ACC112 (cell line): ENCODE measurements around the gene FRMD4B.

Source experiments
- H2AFZ ChIP-seq: fragments of 200-600 bp; sonication (generic); one replicate; pipeline ENCODE4 v1.6.0; 2017; ENCODE audit warnings: antibody characterized with exemption, low read length; ENCODE audit not compliant: unreplicated experiment
- H3K27ac ChIP-seq: fragments of 200-600 bp; sonication (generic); 2 replicates; pipeline ENCODE4 v1.5.1; 2014; ENCODE audit warnings: low read depth, mild to moderate bottlenecking, antibody characterized with exemption, low read length, moderate library complexity
- H3K27me3 ChIP-seq: fragments of 200-600 bp; sonication (generic); 2 replicates; pipeline ENCODE4 v1.6.1; 2014; ENCODE audit warnings: mild to moderate bottlenecking, antibody characterized with exemption, low read length, moderate library complexity, mixed read lengths; ENCODE audit not compliant: insufficient read depth
- H3K36me3 ChIP-seq: fragments of 200-600 bp; sonication (generic); 2 replicates; pipeline ENCODE4 v1.6.1; 2016; ENCODE audit warnings: mild to moderate bottlenecking, antibody characterized with exemption, low read length, moderate library complexity, mixed read lengths; ENCODE audit not compliant: insufficient read depth
- H3K4me1 ChIP-seq: fragments of 200-600 bp; sonication (generic); one replicate; pipeline ENCODE4 v1.6.1; 2016; ENCODE audit warnings: low read length, mixed read lengths; ENCODE audit not compliant: insufficient read depth, unreplicated experiment, control insufficient read depth
- H3K4me3 ChIP-seq: fragments of 200-600 bp; sonication (generic); 2 replicates; pipeline ENCODE4 v1.5.1; 2014; ENCODE audit warnings: mild to moderate bottlenecking, low read depth, low read length
- H3K79me2 ChIP-seq: fragments of 200-600 bp; sonication (generic); one replicate; pipeline ENCODE4 v1.6.0; 2016; ENCODE audit warnings: low read length; ENCODE audit not compliant: control insufficient read depth, unreplicated experiment, insufficient read depth

The FRMD4B gene

DNA sequence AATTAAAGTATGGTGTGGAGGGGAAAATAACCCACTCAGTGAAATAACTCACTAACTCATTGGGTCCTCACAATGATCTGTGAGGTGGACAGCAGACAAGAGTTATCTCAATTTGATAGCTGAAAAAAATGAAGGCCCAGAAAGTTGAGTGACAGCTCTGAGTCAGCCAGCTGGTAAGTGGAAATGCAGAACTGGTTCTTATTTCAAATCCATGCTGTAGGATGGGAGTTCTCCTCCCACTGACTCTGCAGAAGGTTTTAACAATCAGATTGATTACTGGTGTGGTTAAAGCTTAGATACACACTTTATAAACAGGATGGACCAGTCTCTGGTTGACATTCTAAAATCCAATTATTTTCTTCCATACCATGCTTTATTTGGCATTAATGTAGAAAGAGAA is 176.5 kb downstream of the FRMD4B start:
- Histone ChIP-seq H3K27ac (no peak overlapping the region), H3K4me1 (peaks cover 8% of the 10 kb centered on the region), H3K4me3 (no peak overlapping the region), H3K79me2 (no peaks in the 10 kb centered on the region), H2AFZ (no peak overlapping the region), H3K27me3 (no peaks in the 10 kb centered on the region), H3K36me3 (no peaks in the 10 kb centered on the region)

GRCh38 chr3:69207031-69207430 is 178.9 kb downstream of the FRMD4B start:
- Histone ChIP-seq H3K79me2 (no peaks in the 10 kb centered on the region), H3K27me3 (no peaks in the 10 kb centered on the region), H3K4me1 (peaks cover 4% of the 10 kb centered on the region), H2AFZ (no peak overlapping the region), H3K36me3 (no peaks in the 10 kb centered on the region), H3K4me3 (no peak overlapping the region), H3K27ac (no peak overlapping the region)

GRCh38 chr3:69205385-69205784 is 180.5 kb downstream of the FRMD4B start:
- Histone ChIP-seq H3K36me3 (no peaks in the 10 kb centered on the region), H3K4me1 (peaks cover 11% of the 10 kb centered on the region), H3K79me2 (no peaks in the 10 kb centered on the region), H2AFZ (no peak overlapping the region), H3K4me3 (no peak overlapping the region), H3K27me3 (no peaks in the 10 kb centered on the region), H3K27ac (no peak overlapping the region)

GRCh38 chr3:69204315-69204957 is 181.5 kb downstream of the FRMD4B start:
- peaks cover 20% of the 10 kb centered on the region for H3K4me1 ChIP-seq
- H3K27me3 ChIP-seq: no peaks in the 10 kb centered on the region
- no peak overlapping the region for H3K27ac ChIP-seq
- no peak overlapping the region for H2AFZ ChIP-seq
- no peaks in the 10 kb centered on the region for H3K36me3 ChIP-seq
- H3K4me3 ChIP-seq: no peak overlapping the region
- no peaks in the 10 kb centered on the region for H3K79me2 ChIP-seq

GRCh38 chr3:69203631-69204314 is 182.1 kb downstream of the FRMD4B start:
- Histone ChIP-seq H3K27ac (no peak overlapping the region), H3K4me1 (peaks cover 22% of the 10 kb centered on the region), H3K36me3 (no peaks in the 10 kb centered on the region), H3K27me3 (no peaks in the 10 kb centered on the region), H3K79me2 (no peaks in the 10 kb centered on the region), H2AFZ (no peak overlapping the region), H3K4me3 (no peak overlapping the region)

DNA sequence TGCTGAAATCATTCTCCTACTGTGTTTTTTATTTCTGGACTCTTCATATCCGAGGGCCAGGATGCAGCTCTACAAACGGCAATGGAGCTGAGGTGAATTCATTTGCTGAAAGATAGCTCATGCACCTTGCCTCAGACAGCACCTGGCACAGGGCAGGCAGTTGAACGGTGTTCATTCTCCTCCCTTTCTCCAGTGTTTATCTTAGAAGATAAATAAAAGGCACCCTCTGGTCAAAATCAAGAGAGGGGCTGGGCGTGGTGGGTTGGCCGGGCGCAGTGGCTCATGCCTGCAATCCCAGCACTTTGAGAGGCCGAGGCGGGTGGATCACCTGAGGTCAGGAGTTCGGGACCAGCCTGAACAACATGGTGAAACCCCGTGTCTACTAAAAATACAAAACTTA is 184.2 kb downstream of the FRMD4B start:
- Histone ChIP-seq H3K4me1 (peaks cover 22% of the 10 kb centered on the region), H2AFZ (no peak overlapping the region), H3K36me3 (no peaks in the 10 kb centered on the region), H3K4me3 (no peak overlapping the region), H3K27me3 (no peaks in the 10 kb centered on the region), H3K27ac (no peak overlapping the region), H3K79me2 (no peaks in the 10 kb centered on the region)

DNA sequence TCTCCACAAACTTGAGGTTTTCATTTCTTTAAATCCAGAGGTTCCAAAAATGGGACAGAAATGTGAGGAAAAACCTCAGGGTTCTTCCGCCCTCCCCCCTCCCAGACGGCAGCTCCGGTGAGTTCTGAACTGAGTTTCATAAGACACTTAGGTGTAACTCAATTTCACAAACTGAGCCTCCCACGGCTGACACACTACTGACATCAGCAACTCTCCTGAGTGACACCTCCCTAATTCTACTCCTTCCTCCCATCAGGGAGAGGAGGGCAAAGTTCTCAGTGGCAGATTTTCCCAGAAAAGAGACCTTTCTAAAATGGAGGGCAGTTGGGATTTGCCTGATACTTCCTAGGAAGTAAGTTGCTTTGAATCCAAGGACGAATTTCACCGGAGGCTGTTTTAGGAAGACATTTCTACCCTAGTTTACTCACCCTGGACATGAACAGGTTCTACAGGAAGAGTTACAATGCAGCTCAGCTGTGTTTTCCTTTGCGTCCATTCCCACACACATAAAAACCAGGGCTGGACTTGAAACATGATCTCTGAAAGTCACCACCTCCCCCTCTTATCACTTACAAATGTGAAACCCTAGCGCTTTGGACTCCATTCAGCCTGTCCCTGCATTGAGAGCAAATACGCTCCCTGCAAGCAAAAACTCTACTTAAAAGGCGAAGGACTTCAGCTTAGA is 185.4 kb downstream of the FRMD4B start:
- Histone ChIP-seq H3K4me1 (peaks cover 22% of the 10 kb centered on the region), H3K27ac (no peak overlapping the region), H3K36me3 (no peaks in the 10 kb centered on the region), H3K27me3 (no peaks in the 10 kb centered on the region), H3K79me2 (no peaks in the 10 kb centered on the region), H2AFZ (peak overlapping the region; percentile 92), H3K4me3 (peak overlapping the region; percentile 82)

DNA sequence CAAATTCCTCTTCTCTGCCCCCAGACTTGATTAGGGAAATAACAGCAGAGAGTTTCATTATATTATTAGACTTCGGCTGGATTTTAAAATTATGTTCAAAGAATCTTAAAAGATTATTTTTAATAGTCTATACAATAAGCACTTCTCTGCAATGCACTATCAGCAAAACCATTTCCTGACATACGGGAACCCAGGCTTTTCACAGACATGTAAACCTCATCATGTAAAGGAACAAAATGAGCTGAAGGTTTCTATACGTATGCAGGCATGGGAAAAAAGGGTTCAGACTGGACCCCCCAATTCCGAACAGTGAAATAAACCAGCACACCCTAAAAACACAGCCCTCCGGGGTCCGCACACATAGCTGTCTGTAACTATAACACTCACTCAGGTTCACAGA is 185.9 kb downstream of the FRMD4B start:
- Histone ChIP-seq H3K27ac (no peak overlapping the region), H3K4me1 (peaks cover 22% of the 10 kb centered on the region), H3K36me3 (no peaks in the 10 kb centered on the region), H3K79me2 (no peaks in the 10 kb centered on the region), H2AFZ (peak overlapping the region; percentile 92), H3K27me3 (no peaks in the 10 kb centered on the region), H3K4me3 (peak overlapping the region; percentile 82)

DNA sequence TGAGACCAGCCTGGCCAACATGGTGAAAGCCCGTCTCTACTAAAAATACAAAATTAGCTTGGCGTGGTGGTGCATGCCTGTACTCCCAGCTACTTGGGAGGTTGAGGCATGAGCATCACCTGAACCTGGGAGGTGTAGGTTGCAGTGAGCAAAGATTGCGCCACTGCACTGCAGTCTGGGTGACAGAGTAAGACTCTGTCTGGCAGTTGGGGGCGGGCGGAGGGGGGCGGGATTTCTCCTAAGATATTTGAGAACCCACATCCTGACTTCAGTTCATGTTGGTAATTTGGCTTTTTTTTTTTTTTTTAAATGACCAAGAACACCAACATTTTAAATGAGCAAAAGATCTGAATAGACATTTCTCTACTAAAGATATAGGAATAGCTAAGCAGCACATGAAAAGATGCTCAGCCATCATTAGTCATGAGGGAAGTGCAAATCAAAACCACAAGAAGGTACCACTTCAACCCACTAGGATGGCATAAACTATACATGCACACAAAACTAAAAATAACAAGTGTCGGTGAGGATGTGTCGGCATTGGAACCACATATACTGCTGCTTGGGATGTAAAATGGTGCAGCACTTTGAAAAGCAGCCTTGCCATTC is 187.9 kb downstream of the FRMD4B start:
- Histone ChIP-seq H3K4me3 (no peak overlapping the region), H3K27me3 (no peaks in the 10 kb centered on the region), H2AFZ (no peak overlapping the region), H3K4me1 (peaks cover 18% of the 10 kb centered on the region), H3K79me2 (no peaks in the 10 kb centered on the region), H3K36me3 (no peaks in the 10 kb centered on the region), H3K27ac (no peak overlapping the region)

- Histone ChIP-seq H3K4me3 (no peak overlapping the region), H3K4me1 (peaks cover 18% of the 10 kb centered on the region), H3K27ac (no peak overlapping the region), H3K27me3 (no peaks in the 10 kb centered on the region), H2AFZ (no peak overlapping the region), H3K36me3 (no peaks in the 10 kb centered on the region), H3K79me2 (no peaks in the 10 kb centered on the region)
Observed at GRCh38 chr3:69197455-69197854, 188.4 kb downstream of the FRMD4B start.
